GM21619 (cell line): ENCODE results near the gene GPAT3.

ENCODE experiments used
- ATAC-seq: cut with Tn5 transposase; IDR thresholded peaks from one replicate; pipeline ENCODE4 v1.9.1; 2021; ENCODE audit not compliant: unreplicated experiment

The GPAT3 gene

GRCh38 chr4:83639849-83640493, 104.1 kb downstream of the GPAT3 start:
- ATAC-seq, result peak; percentile 68

- no peak for ATAC-seq
Observed at GRCh38 chr4:83643036-83643435, 107.1 kb downstream of the GPAT3 start.

GRCh38 chr4:83644677-83645659, 109.1 kb downstream of the GPAT3 start:
- peak; percentile 71 for ATAC-seq

GRCh38 chr4:83646538-83647239, 110.8 kb downstream of the GPAT3 start:
- no peak for ATAC-seq

GRCh38 chr4:83651846-83652245, 115.9 kb downstream of the GPAT3 start:
- ATAC-seq, result no peak
